HEK293 (cell line): ENCODE measurements around the gene SPECC1L.
"Not testable (repeated sequence)": the region's sequence is repeated elsewhere in the genome, so short reads cannot be mapped to it uniquely, and the experiment has no call there.

Source experiments
- CTCF ChIP-seq: fragments of 450-650 bp; formaldehyde crosslinking; IDR thresholded peaks from 2 replicates; pipeline ENCODE4 v1.5.1; 2016; ENCODE audit warnings: missing biosample characterization, missing genetic modification characterization
- HOXC10 ChIP-seq: sonication (generic); formaldehyde crosslinking; IDR thresholded peaks from 2 replicates; pipeline ENCODE4 v1.8.1; 2023; ENCODE audit warnings: mild to moderate bottlenecking, missing genetic modification reagents
- SP2 ChIP-seq: fragments of 450-650 bp; formaldehyde crosslinking; IDR thresholded peaks from 2 replicates; pipeline ENCODE4 v1.5.1; 2016; ENCODE audit warnings: missing biosample characterization, missing genetic modification characterization
- TCF7L2 ChIP-seq: IDR thresholded peaks from 2 replicates; pipeline ENCODE4 v1.6.1; 2011; ENCODE audit warnings: low read depth, mild to moderate bottlenecking, inconsistent platforms, low read length, moderate library complexity, borderline replicate concordance
- TRIM28 ChIP-seq: IDR thresholded peaks from 2 replicates; pipeline ENCODE4 v1.6.1; 2011; ENCODE audit warnings: low read length, control low read depth, borderline replicate concordance
- ZBTB17 ChIP-seq: fragments of 450-650 bp; formaldehyde crosslinking; IDR thresholded peaks from 2 replicates; pipeline ENCODE4 v1.5.1; 2016; ENCODE audit warnings: missing biosample characterization, missing genetic modification characterization
- ZBTB8A ChIP-seq: fragments of 450-650 bp; formaldehyde crosslinking; IDR thresholded peaks from 2 replicates; pipeline ENCODE4 v1.5.1; 2016; ENCODE audit warnings: missing biosample characterization, missing genetic modification characterization
- ZNF114 ChIP-seq: fragments of 450-650 bp; formaldehyde crosslinking; IDR thresholded peaks from 2 replicates; pipeline ENCODE4 v1.5.0; 2017; ENCODE audit warnings: missing biosample characterization, missing genetic modification characterization
- ZNF121 ChIP-seq: fragments of 450-650 bp; formaldehyde crosslinking; IDR thresholded peaks from 2 replicates; pipeline ENCODE4 v1.5.1; 2016; ENCODE audit warnings: missing biosample characterization, missing genetic modification characterization
- ZNF677 ChIP-seq: fragments of 450-650 bp; IDR thresholded peaks from 2 replicates; pipeline ENCODE4 v1.5.0; 2018; ENCODE audit warnings: missing biosample characterization, mild to moderate bottlenecking, missing genetic modification characterization, moderate library complexity
- ZNF692 ChIP-seq: fragments of 450-650 bp; formaldehyde crosslinking; IDR thresholded peaks from 2 replicates; pipeline ENCODE4 v1.5.1; 2016; ENCODE audit warnings: missing biosample characterization, missing genetic modification characterization
- ZNF76 ChIP-seq: fragments of 450-650 bp; formaldehyde crosslinking; IDR thresholded peaks from 2 replicates; pipeline ENCODE4; 2016; ENCODE audit warnings: low read depth, missing biosample characterization, missing genetic modification characterization, borderline replicate concordance
- TF ChIP-seq, protein P1 (sequence below): fragments of 450-650 bp; formaldehyde crosslinking; IDR thresholded peaks from 2 replicates; pipeline ENCODE4 v1.5.1; 2016; ENCODE audit warnings: missing biosample characterization, missing genetic modification characterization

- TF ChIP-seq, protein P1, sequence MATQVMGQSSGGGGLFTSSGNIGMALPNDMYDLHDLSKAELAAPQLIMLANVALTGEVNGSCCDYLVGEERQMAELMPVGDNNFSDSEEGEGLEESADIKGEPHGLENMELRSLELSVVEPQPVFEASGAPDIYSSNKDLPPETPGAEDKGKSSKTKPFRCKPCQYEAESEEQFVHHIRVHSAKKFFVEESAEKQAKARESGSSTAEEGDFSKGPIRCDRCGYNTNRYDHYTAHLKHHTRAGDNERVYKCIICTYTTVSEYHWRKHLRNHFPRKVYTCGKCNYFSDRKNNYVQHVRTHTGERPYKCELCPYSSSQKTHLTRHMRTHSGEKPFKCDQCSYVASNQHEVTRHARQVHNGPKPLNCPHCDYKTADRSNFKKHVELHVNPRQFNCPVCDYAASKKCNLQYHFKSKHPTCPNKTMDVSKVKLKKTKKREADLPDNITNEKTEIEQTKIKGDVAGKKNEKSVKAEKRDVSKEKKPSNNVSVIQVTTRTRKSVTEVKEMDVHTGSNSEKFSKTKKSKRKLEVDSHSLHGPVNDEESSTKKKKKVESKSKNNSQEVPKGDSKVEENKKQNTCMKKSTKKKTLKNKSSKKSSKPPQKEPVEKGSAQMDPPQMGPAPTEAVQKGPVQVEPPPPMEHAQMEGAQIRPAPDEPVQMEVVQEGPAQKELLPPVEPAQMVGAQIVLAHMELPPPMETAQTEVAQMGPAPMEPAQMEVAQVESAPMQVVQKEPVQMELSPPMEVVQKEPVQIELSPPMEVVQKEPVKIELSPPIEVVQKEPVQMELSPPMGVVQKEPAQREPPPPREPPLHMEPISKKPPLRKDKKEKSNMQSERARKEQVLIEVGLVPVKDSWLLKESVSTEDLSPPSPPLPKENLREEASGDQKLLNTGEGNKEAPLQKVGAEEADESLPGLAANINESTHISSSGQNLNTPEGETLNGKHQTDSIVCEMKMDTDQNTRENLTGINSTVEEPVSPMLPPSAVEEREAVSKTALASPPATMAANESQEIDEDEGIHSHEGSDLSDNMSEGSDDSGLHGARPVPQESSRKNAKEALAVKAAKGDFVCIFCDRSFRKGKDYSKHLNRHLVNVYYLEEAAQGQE (tag by site-specific recombination): not testable (repeated sequence)
- TF ChIP-seq CTCF (tag by site-specific recombination); ZBTB17 (tag by site-specific recombination); HOXC10; TCF7L2; ZNF692 (tag by site-specific recombination); SP2 (tag by site-specific recombination); ZNF114 (tag by site-specific recombination); TRIM28; ZNF677 (tag by site-specific recombination); ZNF76 (tag by site-specific recombination); ZBTB8A (tag by site-specific recombination): not testable (repeated sequence)
- peak; percentile 69 for TF ChIP-seq ZNF121 (tag by site-specific recombination)
Observed at GRCh38 chr22:24238101-24238694, 32.4 kb upstream of the SPECC1L start.
